Neural cell (in vitro differentiated cells): ENCODE data around the gene FBXO7. TPM values are rescaled to one million over a fixed set of nuclear protein-coding genes. Genes with fewer than 3 reads are reported as not detected.

ENCODE experiments used
- H2AFZ ChIP-seq: fragments of 200-600, 300-800 bp; sonication (generic), shearing (Covaris generic); 2 replicates; pipeline ENCODE4 v1.6.0; 2014; ENCODE audit warnings: low read depth, mild to moderate bottlenecking, antibody characterized with exemption, low read length, moderate library complexity
- H3F3A ChIP-seq: fragments of 200-600 bp; shearing (Covaris generic); 2 replicates; pipeline ENCODE4 v1.6.1; 2016; ENCODE audit warnings: mild to moderate bottlenecking, moderate library complexity, mixed read lengths, antibody characterized with exemption, low read length; ENCODE audit not compliant: insufficient read depth, poor library complexity, severe bottlenecking
- H3K27ac ChIP-seq: fragments of 200-600, 300-800 bp; sonication (generic), shearing (Covaris generic); 2 replicates; pipeline ENCODE4 v1.5.1; 2014; ENCODE audit warnings: mild to moderate bottlenecking, low read length, moderate library complexity
- H3K27me3 ChIP-seq: fragments of 300-800, 200-600 bp; sonication (generic), shearing (Covaris generic); 2 replicates; pipeline ENCODE4 v1.6.0; 2014; ENCODE audit warnings: mild to moderate bottlenecking, low read depth, low read length, moderate library complexity; ENCODE audit not compliant: insufficient read depth
- H3K36me3 ChIP-seq: fragments of 300-800, 200-600 bp; sonication (generic), shearing (Covaris generic); 2 replicates; pipeline ENCODE4 v1.5.1; 2014; ENCODE audit warnings: mild to moderate bottlenecking, antibody characterized with exemption, low read length, moderate library complexity; ENCODE audit not compliant: insufficient read depth
- H3K4me2 ChIP-seq: fragments of 300-800, 200-600 bp; sonication (generic), shearing (Covaris generic); 2 replicates; pipeline ENCODE4 v1.6.0; 2014; ENCODE audit warnings: mild to moderate bottlenecking, low read length
- H3K4me3 ChIP-seq: fragments of 300-800, 200-600 bp; sonication (generic), shearing (Covaris generic); 2 replicates; pipeline ENCODE4 v1.5.1; 2014; ENCODE audit warnings: mild to moderate bottlenecking, low read length, moderate library complexity
- H3K79me2 ChIP-seq: fragments of 200-600 bp; shearing (Covaris generic); replicated peaks from 2 replicates; pipeline ENCODE4 v1.6.0; 2014; ENCODE audit warnings: mild to moderate bottlenecking, low read length, moderate library complexity; ENCODE audit not compliant: insufficient read depth
- H3K9ac ChIP-seq: fragments of 300-800, 200-600 bp; sonication (generic), shearing (Covaris generic); 2 replicates; pipeline ENCODE4 v1.6.1; 2016; ENCODE audit warnings: mild to moderate bottlenecking, low read length, mixed read lengths
- H3K9me2 ChIP-seq: fragments of 200-600 bp; shearing (Covaris generic); 2 replicates; pipeline ENCODE4 v1.6.1; 2016; ENCODE audit warnings: mild to moderate bottlenecking, low read length, mixed read lengths; ENCODE audit not compliant: insufficient read depth
- H3K9me3 ChIP-seq: fragments of 200-600, 300-800 bp; sonication (generic), shearing (Covaris generic); 2 replicates; pipeline ENCODE4 v1.6.1; 2016; ENCODE audit warnings: mild to moderate bottlenecking, mixed run types, low read length, moderate library complexity, mixed read lengths
- H4K20me1 ChIP-seq: fragments of 200-600 bp; shearing (Covaris generic); 2 replicates; pipeline ENCODE4 v1.6.1; 2016; ENCODE audit warnings: mild to moderate bottlenecking, mixed run types; ENCODE audit not compliant: insufficient read depth
- EP300 ChIP-seq: fragments of 450-650 bp; conservative IDR thresholded peaks from 2 replicates; pipeline ENCODE4 v1.6.1; 2014; ENCODE audit warnings: antibody characterized with exemption, mild to moderate bottlenecking, moderate library complexity; ENCODE audit not compliant: poor library complexity, severe bottlenecking
- EZH2 ChIP-seq: fragments of 200-600, 300-800 bp; shearing (Covaris generic), sonication (generic); IDR thresholded peaks from 2 replicates; pipeline ENCODE4 v1.6.1; 2014; ENCODE audit warnings: antibody characterized with exemption, low read length, borderline replicate concordance, mild to moderate bottlenecking; ENCODE audit not compliant: insufficient read depth, poor library complexity, severe bottlenecking
- MXI1 ChIP-seq: fragments of 450-650 bp; conservative IDR thresholded peaks from 2 replicates; pipeline ENCODE4 v1.6.1; 2014; ENCODE audit warnings: antibody characterized with exemption, mild to moderate bottlenecking; ENCODE audit not compliant: poor library complexity, severe bottlenecking
- POLR2AphosphoS5 ChIP-seq: IDR thresholded peaks from 2 replicates; pipeline ENCODE4 v1.6.1; 2012
- RAD21 ChIP-seq: fragments of 450-650 bp; conservative IDR thresholded peaks from 2 replicates; pipeline ENCODE4 v1.6.1; 2014; ENCODE audit warnings: antibody characterized with exemption, mild to moderate bottlenecking, moderate library complexity
- SMC3 ChIP-seq: fragments of 450-650 bp; conservative IDR thresholded peaks from 2 replicates; pipeline ENCODE4 v1.6.1; 2014; ENCODE audit warnings: antibody characterized with exemption, mild to moderate bottlenecking, moderate library complexity; ENCODE audit not compliant: poor library complexity
- TAF1 ChIP-seq: IDR thresholded peaks from 2 replicates; pipeline ENCODE4 v1.6.1; 2012; ENCODE audit warnings: low read depth
- polyA plus RNA-seq: library from polyadenylated mRNA; depleted of rRNA; stranded (reverse); fragments of >200 nt; gene quantifications from 2 replicates; pipeline ENCODE4 v1.2.3, GENCODE V29; 2014
- TF ChIP-seq, protein P1 (sequence below): IDR thresholded peaks from 2 replicates; pipeline ENCODE4 v1.6.1; 2012; ENCODE audit warnings: borderline replicate concordance
- TF ChIP-seq, protein P2 (sequence below): fragments of 450-650 bp; IDR thresholded peaks from 2 replicates; pipeline ENCODE4 v1.5.1; 2014; ENCODE audit warnings: antibody characterized with exemption, mild to moderate bottlenecking, moderate library complexity; ENCODE audit not compliant: poor library complexity, severe bottlenecking

Gene FBXO7
- polyA plus RNA-seq, 1 donor from 2014 or later: 51.2 TPM

DNA sequence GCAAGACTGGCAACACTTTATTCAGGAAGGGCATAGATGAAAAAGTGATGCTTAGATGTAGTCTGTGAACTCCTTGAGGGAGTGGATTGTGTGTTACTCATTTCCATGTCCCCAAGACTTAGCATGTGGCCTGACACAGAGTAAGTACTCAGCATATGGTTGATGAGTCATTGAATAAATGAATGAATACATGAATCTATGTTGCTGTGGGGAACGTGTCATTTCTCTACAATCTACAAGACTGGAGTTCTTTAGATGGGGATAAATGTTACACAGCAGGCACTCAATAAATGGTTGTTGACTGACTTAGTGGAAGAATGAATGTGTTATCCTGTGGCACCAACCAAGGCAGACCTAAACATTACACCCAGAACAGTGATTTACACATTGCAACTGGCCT is 28.3 kb upstream of the FBXO7 start:
- Histone ChIP-seq H3K79me2 (no peaks in the 10 kb centered on the region), H2AFZ (no peak overlapping the region), H3K9me3 (no peaks in the 10 kb centered on the region), H4K20me1 (no peaks in the 10 kb centered on the region), H3K4me2 (no peak overlapping the region), H3F3A (no peaks in the 10 kb centered on the region), H3K9me2 (no peaks in the 10 kb centered on the region), H3K27ac (no peak overlapping the region), H3K9ac (no peak overlapping the region), H3K27me3 (no peaks in the 10 kb centered on the region), H3K36me3 (no peaks in the 10 kb centered on the region), H3K4me3 (no peak overlapping the region)
- TF ChIP-seq SMC3 (no peak), EP300 (no peak), POLR2AphosphoS5 (no peak), EZH2 (no peak), TAF1 (no peak), MXI1 (no peak), RAD21 (no peak)
- TF ChIP-seq, protein P1, sequence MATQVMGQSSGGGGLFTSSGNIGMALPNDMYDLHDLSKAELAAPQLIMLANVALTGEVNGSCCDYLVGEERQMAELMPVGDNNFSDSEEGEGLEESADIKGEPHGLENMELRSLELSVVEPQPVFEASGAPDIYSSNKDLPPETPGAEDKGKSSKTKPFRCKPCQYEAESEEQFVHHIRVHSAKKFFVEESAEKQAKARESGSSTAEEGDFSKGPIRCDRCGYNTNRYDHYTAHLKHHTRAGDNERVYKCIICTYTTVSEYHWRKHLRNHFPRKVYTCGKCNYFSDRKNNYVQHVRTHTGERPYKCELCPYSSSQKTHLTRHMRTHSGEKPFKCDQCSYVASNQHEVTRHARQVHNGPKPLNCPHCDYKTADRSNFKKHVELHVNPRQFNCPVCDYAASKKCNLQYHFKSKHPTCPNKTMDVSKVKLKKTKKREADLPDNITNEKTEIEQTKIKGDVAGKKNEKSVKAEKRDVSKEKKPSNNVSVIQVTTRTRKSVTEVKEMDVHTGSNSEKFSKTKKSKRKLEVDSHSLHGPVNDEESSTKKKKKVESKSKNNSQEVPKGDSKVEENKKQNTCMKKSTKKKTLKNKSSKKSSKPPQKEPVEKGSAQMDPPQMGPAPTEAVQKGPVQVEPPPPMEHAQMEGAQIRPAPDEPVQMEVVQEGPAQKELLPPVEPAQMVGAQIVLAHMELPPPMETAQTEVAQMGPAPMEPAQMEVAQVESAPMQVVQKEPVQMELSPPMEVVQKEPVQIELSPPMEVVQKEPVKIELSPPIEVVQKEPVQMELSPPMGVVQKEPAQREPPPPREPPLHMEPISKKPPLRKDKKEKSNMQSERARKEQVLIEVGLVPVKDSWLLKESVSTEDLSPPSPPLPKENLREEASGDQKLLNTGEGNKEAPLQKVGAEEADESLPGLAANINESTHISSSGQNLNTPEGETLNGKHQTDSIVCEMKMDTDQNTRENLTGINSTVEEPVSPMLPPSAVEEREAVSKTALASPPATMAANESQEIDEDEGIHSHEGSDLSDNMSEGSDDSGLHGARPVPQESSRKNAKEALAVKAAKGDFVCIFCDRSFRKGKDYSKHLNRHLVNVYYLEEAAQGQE: no peak
- TF ChIP-seq, protein P2, sequence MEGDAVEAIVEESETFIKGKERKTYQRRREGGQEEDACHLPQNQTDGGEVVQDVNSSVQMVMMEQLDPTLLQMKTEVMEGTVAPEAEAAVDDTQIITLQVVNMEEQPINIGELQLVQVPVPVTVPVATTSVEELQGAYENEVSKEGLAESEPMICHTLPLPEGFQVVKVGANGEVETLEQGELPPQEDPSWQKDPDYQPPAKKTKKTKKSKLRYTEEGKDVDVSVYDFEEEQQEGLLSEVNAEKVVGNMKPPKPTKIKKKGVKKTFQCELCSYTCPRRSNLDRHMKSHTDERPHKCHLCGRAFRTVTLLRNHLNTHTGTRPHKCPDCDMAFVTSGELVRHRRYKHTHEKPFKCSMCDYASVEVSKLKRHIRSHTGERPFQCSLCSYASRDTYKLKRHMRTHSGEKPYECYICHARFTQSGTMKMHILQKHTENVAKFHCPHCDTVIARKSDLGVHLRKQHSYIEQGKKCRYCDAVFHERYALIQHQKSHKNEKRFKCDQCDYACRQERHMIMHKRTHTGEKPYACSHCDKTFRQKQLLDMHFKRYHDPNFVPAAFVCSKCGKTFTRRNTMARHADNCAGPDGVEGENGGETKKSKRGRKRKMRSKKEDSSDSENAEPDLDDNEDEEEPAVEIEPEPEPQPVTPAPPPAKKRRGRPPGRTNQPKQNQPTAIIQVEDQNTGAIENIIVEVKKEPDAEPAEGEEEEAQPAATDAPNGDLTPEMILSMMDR: no peak

DNA sequence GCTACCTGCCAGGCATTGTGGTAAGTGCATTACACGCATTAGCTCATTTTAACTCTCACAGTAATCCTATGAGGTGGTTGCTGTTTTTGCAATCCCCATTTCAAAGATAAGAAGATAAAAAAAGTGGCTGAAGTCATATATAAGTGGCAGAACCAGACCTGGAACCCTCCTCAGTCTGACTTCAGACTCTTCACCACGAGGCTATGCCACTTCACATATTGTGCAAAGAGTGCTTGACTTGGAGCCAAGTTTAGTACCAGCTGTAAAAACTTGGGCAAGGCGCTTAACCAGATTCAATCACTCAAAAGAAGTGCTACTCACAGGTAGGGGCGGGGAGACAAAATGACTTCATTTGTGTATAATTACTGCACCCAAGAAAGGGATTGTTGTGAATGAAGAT is 25.6 kb upstream of the FBXO7 start:
- H3K4me2 ChIP-seq: no peak overlapping the region
- no peaks in the 10 kb centered on the region for H3K9me2 ChIP-seq
- H3F3A ChIP-seq: no peaks in the 10 kb centered on the region
- H3K27ac ChIP-seq: no peak overlapping the region
- TF ChIP-seq MXI1 (no peak), SMC3 (no peak), TAF1 (no peak), EZH2 (no peak), POLR2AphosphoS5 (no peak), EP300 (no peak), RAD21 (no peak)
- TF ChIP-seq, protein P1: no peak
- TF ChIP-seq, protein P2: no peak
- H3K27me3 ChIP-seq: no peaks in the 10 kb centered on the region
- H4K20me1 ChIP-seq: no peaks in the 10 kb centered on the region
- H2AFZ ChIP-seq: no peak overlapping the region
- H3K9me3 ChIP-seq: no peaks in the 10 kb centered on the region
- H3K79me2 ChIP-seq: no peaks in the 10 kb centered on the region
- H3K9ac ChIP-seq: no peak overlapping the region
- H3K4me3 ChIP-seq: no peak overlapping the region
- no peaks in the 10 kb centered on the region for H3K36me3 ChIP-seq
